ENCODE measurements around the gene COX19. TPM values are rescaled to one million over a fixed set of nuclear protein-coding genes. Genes with fewer than 3 reads are reported as not detected.

Gene COX19
- 37.4 and 39.1 TPM in 2 replicates for total RNA-seq (2022)
- percentile 93 among the genes with signal in this experiment for Bru-seq, nascent RNA
- percentile 96 among the genes with signal in this experiment for BruChase-seq, experiment 1, labeled RNA remaining after a 6-hour chase
- BruChase-seq, experiment 2, labeled RNA remaining after a 2-hour chase: percentile 96 among the genes with signal in this experiment
- long read RNA-seq, transcript COX19-201 (3 exons, 3,666 nt): major isoform, 55 of 80 reads
- long read RNA-seq, partial matches to known transcripts: 0 of 80 reads
- long read RNA-seq, other reads (novel, unspliced or antisense): 25 of 80 reads

- peak within 1 kb of the TSS; percentile 80 for H3K27ac Mint-ChIP-seq (ENCODE audit: unreplicated experiment)
- peak within 1 kb of the TSS; percentile 93 for H3K4me3 Mint-ChIP-seq (ENCODE audit: low read depth, unreplicated experiment)
- H3K4me1 Mint-ChIP-seq (ENCODE audit: low read depth, unreplicated experiment): peaks cover 47% of the 10 kb centered on the region
- H3K36me3 Mint-ChIP-seq (ENCODE audit: insufficient read depth, unreplicated experiment): peaks cover 81% of the 10 kb centered on the region
- TF ChIP-seq, protein P1, sequence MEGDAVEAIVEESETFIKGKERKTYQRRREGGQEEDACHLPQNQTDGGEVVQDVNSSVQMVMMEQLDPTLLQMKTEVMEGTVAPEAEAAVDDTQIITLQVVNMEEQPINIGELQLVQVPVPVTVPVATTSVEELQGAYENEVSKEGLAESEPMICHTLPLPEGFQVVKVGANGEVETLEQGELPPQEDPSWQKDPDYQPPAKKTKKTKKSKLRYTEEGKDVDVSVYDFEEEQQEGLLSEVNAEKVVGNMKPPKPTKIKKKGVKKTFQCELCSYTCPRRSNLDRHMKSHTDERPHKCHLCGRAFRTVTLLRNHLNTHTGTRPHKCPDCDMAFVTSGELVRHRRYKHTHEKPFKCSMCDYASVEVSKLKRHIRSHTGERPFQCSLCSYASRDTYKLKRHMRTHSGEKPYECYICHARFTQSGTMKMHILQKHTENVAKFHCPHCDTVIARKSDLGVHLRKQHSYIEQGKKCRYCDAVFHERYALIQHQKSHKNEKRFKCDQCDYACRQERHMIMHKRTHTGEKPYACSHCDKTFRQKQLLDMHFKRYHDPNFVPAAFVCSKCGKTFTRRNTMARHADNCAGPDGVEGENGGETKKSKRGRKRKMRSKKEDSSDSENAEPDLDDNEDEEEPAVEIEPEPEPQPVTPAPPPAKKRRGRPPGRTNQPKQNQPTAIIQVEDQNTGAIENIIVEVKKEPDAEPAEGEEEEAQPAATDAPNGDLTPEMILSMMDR (IDR thresholded peaks at IDR 0.05; ENCODE audit: unreplicated experiment): no peak
- peak; percentile 98 for DNase-seq
- intact Hi-C loops (cut with micrococcal nuclease; ENCODE audit: unreplicated experiment): no loop called here
- H3K9me3 Mint-ChIP-seq (ENCODE audit: low read depth, unreplicated experiment): no peaks in the 10 kb centered on the region
- no peaks in the 10 kb centered on the region for H3K27me3 Mint-ChIP-seq (ENCODE audit: unreplicated experiment)
- BruUV-seq (replicated peaks): no TSS peak
- CTCF ChIA-PET: interaction anchor here (0.6 to 1.9 kb wide), 9 partner anchors 9 to 163 kb away, joined by 3 to 9 read pairs (median 4); a partner anchor contains a TSS
Observed at GRCh38 chr7:974820-975681, at the start of gene COX19. COX19 (minus strand) TSS chr7:975549; CDS start chr7:975509, 40 bp downstream.

DNA sequence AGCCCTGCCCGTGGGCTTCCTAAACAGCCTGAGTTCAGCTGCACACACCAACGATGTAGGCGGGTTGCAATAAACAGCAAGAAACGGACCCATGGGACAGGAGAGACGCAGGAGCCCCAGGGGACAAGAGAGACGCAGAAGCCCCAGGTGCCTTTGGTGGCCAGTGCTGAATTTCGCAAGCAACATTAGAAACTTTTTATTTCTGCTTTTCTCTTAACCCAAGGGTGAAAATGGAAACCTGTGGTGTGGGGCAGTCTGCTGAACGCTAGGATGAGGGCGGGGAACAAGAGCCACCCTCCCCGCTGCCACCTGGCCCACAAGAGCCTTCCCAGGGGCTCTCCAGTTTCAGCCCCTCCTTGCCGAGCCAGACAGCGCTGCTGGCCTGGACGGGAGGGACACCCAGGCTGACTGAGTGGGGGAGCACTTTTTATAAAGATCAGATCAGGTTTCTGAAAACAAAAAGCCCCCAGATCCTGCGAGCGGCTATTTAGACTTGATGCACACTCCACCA is 49.0 kb upstream of the COX19 start:
- CTCF ChIA-PET: interaction anchor here (0.6 to 0.7 kb wide), 2 partner anchors 79 to 173 kb away, joined by 3 read pairs; no protein-coding TSS in a partner anchor
- Mint-ChIP-seq H3K27ac (ENCODE audit: unreplicated experiment) (no peak overlapping the region), H3K27me3 (ENCODE audit: unreplicated experiment) (no peaks in the 10 kb centered on the region), H3K9me3 (ENCODE audit: low read depth, unreplicated experiment) (no peaks in the 10 kb centered on the region), H3K4me3 (ENCODE audit: low read depth, unreplicated experiment) (no peak overlapping the region), H3K36me3 (ENCODE audit: insufficient read depth, unreplicated experiment) (peaks cover 77% of the 10 kb centered on the region), H3K4me1 (ENCODE audit: low read depth, unreplicated experiment) (peaks cover 15% of the 10 kb centered on the region)
- intact Hi-C loops (cut with micrococcal nuclease; ENCODE audit: unreplicated experiment): no loop called here
- TF ChIP-seq, protein P1 (IDR thresholded peaks at IDR 0.05; ENCODE audit: unreplicated experiment): no peak
- no TSS peak for BruUV-seq (replicated peaks)
- DNase-seq: no peak

DNA sequence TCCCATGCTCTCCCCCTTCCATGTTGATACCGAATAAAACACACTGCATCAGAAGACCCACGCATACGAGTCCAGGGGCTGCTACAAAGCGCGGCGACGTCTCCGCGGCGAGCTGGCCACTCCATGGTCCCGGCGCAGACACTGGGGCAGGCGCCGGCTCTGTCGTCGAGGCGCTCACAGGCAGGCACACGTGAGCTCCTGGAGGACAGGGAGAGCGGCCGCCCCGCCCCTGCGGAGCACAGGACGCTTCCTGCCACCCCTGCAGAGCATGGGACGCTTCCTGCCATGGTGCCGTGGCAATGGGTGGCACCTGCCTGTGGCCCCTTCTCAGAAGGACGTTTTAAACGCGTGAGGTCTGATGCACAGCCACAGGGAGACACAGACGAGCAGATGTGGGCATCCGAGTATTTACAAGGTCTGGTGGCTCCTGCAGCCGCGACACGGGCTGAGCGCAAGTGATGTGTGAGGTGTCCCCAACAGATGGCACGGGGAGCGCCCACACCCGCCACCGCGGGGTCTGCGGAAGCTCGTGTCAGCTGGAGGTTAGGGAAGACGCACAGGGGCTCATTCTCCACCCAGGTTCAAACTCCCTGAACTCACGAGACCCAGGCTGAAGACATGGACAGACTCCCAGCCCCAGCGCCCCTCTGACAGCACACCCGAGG is 47.6 kb upstream of the COX19 start:
- TF ChIP-seq, protein P1 (IDR thresholded peaks at IDR 0.05; ENCODE audit: unreplicated experiment): no peak
- CTCF ChIA-PET: no interaction called here
- BruUV-seq (replicated peaks): no TSS peak
- Mint-ChIP-seq H3K4me1 (ENCODE audit: low read depth, unreplicated experiment) (peaks cover 15% of the 10 kb centered on the region), H3K4me3 (ENCODE audit: low read depth, unreplicated experiment) (no peak overlapping the region), H3K36me3 (ENCODE audit: insufficient read depth, unreplicated experiment) (peaks cover 77% of the 10 kb centered on the region), H3K9me3 (ENCODE audit: low read depth, unreplicated experiment) (no peaks in the 10 kb centered on the region), H3K27ac (ENCODE audit: unreplicated experiment) (peak overlapping the region; percentile 3), H3K27me3 (ENCODE audit: unreplicated experiment) (no peaks in the 10 kb centered on the region)
- DNase-seq: no peak
- intact Hi-C loops (cut with micrococcal nuclease; ENCODE audit: unreplicated experiment): no loop called here

DNA sequence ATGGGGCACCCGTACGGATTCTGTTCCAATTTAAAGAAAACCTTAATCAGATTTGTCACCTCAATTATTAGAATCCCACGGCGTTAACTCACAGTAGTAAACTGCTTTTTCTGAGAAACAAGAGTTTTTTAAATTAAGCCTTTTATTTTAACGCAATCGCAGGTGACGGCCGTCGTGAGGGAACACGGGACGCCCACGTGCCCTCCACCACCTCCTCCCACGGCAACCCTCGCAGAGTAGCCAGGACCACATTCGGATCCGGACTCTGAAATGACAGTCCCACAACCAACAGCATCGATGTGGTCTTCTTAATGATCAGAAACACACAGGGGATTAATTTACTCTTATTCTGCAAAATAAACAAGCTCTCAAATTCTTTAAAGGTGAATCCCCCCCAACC is 47.0 kb upstream of the COX19 start:
- H3K36me3 Mint-ChIP-seq (ENCODE audit: insufficient read depth, unreplicated experiment): peaks cover 76% of the 10 kb centered on the region
- no TSS peak for BruUV-seq (replicated peaks)
- TF ChIP-seq, protein P1 (IDR thresholded peaks at IDR 0.05; ENCODE audit: unreplicated experiment): no peak
- intact Hi-C loops (cut with micrococcal nuclease; ENCODE audit: unreplicated experiment): no loop called here
- H3K9me3 Mint-ChIP-seq (ENCODE audit: low read depth, unreplicated experiment): no peaks in the 10 kb centered on the region
- no peaks in the 10 kb centered on the region for H3K27me3 Mint-ChIP-seq (ENCODE audit: unreplicated experiment)
- no peak overlapping the region for H3K27ac Mint-ChIP-seq (ENCODE audit: unreplicated experiment)
- no peak overlapping the region for H3K4me3 Mint-ChIP-seq (ENCODE audit: low read depth, unreplicated experiment)
- H3K4me1 Mint-ChIP-seq (ENCODE audit: low read depth, unreplicated experiment): peaks cover 11% of the 10 kb centered on the region
- DNase-seq: no peak
- CTCF ChIA-PET: no interaction called here
